HG03066 (cell line): ENCODE results near the gene PSTPIP2.
"Not testable (repeated sequence)": the region's sequence is repeated elsewhere in the genome, so short reads cannot be mapped to it uniquely, and the experiment has no call there.

ENCODE experiments used
- ATAC-seq: cut with Tn5 transposase; IDR thresholded peaks from one replicate; pipeline ENCODE4 v1.9.1; 2021; ENCODE audit warnings: low read depth; ENCODE audit not compliant: unreplicated experiment

Gene PSTPIP2

DNA sequence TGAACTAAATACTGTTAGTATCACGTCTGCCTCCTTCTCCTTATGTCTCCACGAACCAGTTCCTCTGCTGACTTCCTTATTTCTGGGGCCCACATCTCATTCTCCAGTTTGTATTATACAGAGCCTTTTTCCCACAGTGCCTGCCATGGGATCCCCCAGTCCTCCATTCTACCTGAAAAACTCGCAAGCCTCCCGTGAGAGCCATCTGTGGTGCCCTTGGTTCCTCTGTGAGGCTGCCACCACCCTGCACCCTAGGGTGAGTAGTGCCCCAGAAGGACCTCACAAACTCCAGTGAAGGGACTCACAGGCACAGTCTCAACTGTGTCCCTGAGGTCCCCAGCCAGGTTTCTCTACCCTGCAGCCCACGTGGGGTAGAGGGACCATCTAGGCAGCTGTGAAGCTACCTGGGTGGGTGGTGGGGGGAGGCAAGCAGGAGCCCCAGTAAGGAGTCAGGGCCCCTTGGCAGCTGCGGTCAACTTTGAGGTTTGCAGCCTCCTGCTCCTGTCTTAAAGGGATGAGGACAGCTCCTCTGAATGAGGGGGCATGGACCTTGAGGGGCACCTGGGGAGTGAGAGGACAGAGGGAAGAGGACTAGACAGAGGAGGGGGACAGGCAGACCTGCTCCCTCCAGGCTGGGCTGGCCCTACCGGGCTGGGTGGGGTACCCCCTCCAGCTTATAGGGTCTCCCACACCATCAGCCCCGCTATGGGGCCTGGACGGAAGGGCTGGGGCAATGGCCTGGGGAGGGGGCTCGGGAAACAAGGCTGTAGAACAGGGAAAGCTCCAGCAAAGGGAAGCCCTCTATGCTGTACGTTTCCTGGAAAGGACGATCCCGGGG is 1.0 kb downstream of the PSTPIP2 start:
- peak; percentile 24 for ATAC-seq

DNA sequence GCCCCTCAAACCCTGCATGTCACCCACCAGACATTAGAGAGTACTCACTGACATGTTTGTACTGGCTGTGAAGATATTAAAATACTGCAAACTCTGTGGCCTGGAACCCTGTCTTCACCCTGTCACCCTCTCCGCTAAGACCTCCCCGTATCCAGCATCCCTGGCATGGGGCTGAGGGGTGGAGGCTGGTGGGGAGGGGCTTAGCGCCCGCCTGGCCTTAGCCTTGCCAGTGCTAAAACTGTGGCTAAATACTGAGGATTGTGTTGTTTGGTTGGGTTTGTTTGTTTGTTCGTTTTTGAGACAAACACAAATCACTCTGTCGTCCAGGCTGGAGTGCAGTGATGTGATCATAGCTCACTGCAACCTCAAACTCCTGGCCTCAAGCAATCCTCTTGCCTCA is 1.8 kb downstream of the PSTPIP2 start:
- ATAC-seq: no peak

DNA sequence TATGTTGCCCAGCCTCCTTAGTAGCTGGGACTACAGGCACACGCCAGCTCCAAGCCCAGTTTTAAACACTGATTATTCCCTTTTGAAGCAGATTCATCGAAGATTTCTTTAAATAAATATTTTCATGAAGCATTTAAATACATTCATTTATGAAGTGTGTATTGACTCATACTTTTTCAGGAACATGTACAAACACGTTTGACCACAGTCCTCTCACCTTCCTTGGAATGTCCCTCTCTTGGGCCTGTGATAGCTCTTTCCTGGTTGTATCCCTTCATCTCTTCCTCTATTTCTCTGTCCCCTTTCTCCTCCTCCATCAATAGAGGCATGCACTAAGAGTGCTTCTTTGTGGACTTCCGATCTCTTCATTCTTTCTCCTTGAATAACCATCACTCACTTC is 2.5 kb downstream of the PSTPIP2 start:
- no peak for ATAC-seq

DNA sequence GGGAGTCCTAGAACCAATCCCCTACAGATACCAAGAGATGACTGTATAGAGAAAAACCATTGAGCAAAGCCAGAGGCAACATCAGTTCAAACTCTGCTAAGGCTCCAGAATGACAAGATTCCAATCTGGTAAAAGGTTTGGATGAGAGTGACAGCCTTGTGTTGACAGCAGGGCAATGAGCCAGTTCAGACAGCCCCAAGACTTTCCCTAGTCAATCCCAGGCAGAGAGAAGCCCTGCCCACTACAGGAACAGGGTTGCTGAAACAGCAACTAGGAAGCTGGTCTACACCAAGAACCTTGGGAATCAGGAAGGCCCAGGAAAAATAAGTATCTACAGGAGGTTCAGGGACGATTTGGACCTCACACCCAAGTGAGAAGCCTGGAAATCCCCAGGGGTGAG is 3.3 kb downstream of the PSTPIP2 start:
- ATAC-seq: no peak

DNA sequence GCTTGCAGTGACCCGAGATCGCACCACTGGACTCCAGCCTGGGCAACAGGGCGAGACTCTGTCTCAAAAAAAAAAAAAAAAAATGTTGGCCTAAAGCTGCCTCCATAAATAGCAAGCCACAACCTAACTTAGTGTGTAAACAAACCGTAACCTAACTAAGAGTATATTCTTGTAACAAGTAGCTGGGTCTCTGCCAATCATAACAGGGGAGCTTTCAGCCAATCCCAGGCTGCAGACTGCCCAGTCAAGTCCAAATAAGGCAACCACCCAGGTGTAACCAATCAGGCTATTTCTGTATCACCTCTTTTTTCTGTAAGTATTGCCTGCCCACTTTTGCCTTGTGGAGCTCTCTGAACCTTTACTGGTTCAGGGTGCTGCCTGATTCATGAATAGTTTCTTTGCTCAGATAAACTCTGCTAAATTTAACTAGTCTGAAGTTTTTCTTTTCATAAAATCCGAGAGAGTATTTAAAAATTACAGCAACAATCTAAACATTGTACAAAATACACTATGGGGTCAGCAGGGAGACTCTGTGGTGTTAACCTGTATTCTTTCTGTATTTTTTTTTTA is 4.5 kb downstream of the PSTPIP2 start:
- no peak for ATAC-seq

DNA sequence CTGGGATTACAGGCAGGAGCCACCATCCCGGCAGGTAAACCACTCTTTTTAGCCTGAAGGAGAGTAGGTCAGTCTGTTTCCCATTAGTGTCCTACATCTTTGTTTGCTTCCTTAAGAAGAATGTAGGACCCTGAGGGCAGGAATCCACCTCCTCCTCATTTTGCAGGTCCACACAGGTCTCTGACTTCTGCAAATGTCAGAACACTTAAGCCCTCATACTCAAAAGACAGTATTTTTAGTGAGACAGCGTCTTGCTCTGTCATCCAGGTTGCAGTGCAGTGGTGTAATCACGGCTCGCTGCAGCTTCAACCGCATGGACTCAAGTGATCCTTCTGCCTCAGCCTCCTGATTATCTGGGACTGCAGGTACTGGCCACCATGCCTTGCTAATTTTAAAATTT is 9.3 kb downstream of the PSTPIP2 start:
- ATAC-seq: no peak

DNA sequence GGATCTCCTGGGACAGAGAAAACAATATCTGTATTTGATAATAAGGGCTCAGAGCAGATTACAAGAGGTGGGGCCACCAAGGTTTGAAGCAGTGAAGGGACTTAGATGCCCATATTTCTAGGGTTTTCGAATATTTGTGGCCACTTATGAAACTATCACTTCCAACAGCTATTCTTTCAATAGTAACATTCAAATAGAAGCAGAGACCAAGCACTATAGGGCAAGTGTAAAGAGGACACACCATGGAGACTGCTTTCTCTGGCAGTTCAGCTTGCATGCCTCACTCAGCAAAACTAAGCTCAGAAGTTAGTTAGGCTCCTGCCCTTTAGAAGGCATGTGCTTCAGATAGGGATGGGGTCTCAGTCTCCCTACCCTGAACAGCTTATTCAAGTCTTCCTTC is 10.3 kb downstream of the PSTPIP2 start:
- no peak for ATAC-seq

DNA sequence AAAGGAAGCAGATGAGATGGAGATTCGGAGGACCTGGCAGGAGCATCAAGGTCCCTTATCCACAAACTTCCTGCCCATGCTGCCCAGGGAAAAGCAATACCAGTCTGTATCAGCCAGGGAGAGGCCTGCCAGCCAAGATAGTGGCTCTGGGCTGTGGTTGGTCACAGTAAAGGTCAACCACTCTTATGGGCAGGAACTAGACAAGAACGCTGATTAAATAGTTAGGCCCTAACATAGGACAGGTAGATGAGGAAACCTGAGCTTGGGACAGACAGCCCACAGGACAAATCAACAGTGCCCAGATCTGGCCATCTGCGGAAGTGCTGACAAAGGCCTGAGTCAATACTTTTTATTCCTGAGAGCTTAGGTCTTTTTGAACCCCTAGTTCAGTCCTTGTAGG is 10.7 kb downstream of the PSTPIP2 start:
- ATAC-seq: no peak

DNA sequence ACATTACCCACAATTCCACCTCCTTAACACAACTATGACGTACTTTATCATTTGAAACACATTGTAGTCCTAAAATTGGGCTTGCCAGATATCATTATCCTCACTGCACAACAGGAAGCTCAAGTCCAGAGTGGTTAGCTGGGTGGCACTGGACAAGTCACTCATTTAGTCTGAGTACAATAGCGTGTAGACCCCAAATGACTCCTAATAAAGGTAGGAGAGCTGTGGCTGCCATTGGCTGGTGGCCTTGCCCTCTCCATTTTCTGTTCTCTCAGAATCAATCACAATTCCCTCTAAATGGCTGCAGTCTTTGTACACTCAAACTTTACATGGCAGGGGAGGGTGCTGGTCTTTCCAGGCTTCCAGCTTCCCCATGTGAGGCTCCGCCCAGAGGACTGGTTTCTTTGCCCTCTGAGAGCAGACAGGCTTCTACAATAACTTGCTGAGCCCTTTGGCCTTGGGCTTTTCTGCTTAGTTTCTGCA is 11.7 kb downstream of the PSTPIP2 start:
- no peak for ATAC-seq

DNA sequence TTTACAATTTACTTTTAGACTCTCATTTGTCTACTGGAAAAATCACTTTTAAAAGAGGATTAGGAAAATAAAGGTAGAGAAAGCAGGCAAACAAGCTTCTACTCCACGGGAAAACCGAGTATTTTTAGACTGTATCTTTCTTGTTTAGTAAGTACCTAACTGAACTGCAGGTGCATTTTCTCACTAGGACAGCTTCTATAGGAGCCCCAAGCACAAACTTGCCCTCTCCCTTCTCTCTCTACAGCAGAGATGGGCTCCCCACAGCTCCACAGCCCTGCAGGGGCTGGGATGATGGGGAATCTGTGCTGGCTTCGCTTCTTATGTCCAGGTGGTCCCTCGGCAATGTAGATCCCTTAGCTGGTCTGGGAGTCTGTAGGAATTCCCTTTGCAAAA is 16.2 kb downstream of the PSTPIP2 start:
- ATAC-seq: peak; percentile 43

DNA sequence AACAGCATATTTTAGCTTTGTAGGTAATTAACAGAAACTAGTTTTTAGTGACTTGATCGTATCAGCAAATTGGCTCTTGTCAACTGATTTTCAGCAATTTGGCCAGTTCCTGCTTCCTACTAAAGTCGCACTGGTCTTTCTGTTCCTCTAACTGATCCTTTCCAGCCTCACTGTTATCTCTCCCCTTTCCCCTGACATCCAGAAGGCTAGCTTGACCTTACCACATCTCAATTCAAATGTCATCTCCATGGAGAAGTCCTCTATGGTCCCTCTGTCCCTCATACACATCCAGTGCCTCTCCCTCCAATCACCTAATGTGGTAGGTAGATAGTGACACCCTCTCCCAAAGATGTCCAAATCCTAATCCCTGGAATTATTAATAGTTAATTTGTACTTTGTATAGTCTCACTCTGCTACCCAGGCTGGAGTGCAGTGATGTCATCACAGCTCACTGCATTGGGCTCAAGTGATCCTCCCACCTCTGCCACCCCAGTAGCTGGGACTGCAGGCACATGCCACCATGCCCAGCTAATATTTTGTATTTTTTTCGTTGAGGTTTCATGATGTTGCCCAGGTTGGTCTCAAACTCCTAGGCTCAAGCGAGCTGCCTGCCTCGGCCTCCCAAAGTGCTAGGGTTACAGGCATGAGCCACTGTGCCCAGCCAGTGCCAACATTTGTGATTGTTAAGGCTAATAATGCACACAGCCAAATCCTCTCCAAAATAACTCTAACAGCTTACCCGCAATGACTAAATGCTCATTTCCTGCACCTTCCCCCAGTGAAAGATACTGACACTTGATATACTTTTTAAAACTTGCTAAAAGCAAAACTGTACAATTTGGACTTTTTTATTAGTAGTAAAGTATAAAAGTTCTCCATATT is 16.9 kb downstream of the PSTPIP2 start:
- ATAC-seq: peak; percentile 62

DNA sequence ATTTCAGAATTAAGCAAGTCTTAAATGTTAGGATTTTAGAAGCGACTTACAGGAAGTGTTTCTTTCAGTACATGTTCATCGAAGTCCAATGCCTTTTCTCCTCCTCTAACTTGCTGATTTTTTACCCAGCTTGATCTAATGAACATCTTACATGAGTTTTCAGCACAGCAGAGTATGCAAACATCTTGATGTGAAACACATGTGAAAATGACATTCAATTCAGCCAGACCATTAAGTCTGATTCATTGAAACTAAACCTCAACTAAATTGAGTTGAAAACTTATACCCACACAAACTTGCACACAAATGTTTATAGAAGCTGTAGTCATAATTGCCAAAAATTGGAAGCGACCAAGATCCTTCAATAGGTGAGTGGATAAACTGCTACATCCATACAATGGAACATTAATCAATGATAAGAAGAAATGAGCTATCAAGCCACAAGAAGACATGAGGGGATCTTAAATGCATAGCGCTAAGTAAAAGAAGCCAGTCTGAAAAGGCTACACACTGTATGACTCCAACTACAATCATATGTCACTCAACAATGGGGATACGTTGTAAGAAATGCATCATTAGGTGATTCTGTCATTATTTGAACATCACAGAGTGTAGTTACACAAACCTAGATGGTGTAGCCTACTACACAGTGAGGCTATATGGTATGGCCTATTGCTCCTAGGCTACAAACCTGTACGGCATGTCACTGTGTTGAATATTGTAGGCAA is 18.5 kb downstream of the PSTPIP2 start:
- ATAC-seq: no peak

DNA sequence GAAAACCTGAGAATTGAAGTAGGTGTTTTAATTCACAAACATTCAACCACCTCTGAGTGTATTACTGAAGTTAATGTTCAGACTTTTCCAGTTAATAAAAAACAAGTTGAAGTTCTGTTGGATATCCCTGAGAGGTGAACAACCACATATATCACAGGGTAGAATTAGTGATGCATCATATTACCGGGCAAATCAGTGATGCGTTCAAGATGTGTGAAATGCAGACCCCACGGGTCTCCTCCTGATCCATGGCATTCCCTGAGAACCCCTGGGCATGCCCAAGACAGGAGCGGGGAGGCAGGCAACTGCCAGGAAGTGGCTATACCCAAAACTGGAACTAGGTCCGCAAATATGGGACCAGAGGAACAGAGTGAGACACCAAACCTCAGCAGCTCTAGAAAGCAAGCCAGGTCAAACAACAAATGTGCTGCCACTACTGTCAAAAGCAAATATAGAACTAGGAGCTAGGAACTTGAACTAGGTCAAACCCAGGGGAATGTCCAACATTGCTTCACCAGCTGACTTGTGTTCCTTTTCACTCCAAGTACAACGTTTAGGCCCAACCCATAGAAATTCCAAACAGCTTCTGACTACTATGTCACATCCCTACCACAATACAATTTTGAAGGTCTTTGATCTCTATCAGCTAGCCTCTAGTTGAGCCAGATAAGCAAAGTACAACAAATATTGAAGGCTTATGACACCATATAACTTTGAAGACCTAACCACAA is 20.2 kb downstream of the PSTPIP2 start:
- ATAC-seq: no peak

DNA sequence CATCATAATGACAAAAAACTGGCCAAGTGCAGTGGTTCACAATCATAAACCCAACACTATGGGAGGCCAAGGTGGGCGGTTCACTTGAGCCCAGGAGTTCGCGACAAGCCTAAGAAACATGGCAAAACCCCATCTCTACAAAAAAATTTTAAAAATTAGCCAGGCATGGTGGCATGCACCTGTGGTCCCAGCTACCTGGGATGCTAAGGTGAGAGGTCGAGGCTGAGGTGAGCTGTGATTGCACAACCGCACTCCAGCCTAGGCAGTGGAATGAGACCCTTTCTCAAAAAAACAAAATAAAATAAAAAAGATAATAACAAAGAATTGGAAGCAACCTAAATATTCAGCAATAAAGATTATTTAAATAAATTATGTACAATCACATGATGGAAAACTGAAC is 21.8 kb downstream of the PSTPIP2 start:
- ATAC-seq: no peak

DNA sequence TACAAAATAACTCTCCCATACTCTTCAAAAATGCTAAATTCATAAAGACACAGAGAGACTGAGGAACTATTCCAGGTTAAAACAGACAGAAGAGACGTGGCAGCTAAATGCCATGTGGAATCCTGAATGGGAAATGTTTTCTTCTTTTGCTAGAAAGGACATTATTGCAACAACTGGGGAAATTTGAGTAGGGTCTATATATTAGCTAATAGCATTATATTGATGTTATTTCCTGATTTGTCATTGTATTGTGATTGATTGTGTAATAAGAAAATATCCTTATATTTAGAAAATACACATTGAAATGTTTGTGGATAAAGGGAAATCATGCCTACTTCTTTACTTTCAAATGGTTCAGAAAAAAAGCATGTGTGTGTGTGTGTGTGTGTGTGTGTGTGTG is 23.4 kb downstream of the PSTPIP2 start:
- ATAC-seq: no peak

DNA sequence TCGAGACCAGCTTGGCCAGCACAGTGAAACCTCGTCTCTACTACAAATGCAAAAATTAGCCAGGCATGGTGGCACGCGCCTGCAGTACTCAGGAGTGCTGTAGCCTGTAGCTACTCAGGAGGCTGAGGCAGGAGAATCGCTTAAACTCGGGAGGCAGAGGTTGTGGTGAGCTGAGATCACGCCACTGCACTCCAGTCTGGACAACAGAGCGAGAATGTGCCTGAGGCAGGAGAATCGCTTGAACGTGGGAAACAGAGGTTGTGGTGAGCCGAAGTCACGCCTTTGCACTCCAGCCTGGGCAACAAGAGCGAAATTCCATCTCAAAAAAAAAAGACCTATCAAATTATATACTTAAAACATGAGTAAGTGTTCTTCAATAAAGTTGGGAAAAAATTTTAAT is 24.7 kb downstream of the PSTPIP2 start:
- not testable (repeated sequence) for ATAC-seq

DNA sequence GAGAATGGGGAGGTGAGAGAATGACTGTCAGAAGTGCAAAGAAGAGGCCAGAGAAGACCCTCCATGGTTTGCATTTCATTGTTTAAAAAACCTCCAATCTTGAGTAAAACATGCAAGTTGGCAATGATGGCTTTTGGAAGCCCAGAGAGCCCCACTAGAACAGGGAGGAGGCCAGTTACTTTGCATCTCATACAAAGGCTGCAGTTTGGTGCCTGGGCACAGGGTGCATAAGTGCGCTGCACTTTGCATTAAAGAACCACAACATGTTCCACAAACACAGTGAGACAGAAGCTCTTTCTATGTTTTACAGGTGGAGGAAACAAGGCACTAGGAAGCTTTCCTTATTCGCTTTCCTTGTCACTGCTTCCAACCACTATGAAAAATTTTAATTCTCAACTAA is 25.4 kb downstream of the PSTPIP2 start:
- no peak for ATAC-seq

DNA sequence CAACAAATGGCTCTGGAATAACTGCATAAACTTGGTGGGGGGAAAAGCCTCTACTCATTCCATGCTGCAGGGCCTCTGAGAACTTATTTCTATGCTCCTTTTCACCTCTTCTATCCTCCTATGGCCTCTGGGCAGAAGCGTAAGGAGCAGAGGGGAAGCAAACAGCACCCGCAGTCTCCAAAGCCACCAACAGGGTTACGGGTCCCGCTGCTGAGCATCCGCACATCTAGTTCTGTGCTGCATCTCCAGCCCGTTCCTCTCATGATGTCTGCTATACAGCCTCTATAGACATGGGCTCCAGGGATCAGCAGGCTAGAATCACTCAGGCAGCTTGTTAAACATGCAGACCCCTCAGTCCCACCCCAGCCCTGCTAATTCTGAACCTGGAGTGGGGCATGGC is 25.9 kb downstream of the PSTPIP2 start:
- ATAC-seq: no peak

DNA sequence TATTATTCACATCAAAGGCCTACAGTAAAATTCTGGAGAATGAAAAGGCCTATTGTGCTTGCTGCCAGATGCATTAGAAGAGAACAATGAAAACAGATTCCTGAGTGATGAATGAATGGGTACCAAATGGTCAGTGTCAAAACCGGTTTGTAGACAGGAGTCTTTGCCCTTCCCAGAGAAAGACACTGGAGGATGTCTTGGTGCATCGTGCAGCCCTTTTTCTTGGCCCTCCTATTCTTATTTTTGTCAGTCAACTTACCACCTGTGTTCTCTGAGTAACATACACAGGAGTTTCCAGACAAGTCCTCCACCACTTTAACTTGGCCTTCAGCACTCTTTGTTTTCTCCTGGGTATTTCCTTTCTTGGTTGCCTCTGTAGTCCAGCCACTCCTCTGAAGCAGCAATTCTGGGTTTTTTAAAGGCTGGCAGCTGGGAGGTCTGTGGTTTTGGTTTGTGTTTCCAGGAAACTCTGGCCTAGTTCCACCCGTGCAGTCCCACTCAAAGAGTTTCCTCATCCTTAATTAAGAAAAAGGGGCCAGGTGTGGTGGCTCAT is 29.4 kb downstream of the PSTPIP2 start:
- ATAC-seq: no peak

DNA sequence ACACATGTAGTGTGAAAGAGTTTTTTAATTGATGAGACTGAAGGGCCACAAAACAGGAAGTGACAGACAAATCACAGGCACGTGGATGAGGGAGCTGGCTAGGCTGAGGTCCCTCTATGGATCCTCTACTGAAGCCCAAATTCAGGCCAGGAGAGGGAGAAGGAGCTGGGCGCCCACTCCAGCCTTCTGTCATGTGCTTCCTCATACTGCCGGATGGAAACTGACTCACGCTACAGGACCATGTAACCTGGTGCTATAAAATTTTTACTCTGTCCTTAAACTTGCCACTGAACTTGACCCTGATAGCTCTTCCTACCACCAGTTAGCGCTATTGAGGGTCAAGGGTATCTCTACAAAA is 31.3 kb downstream of the PSTPIP2 start:
- ATAC-seq: no peak
